ENCODE results near the gene MTREX. TPM values are rescaled to one million over a fixed set of nuclear protein-coding genes. Genes with fewer than 3 reads are reported as not detected.

MTREX gene
- polyA plus RNA-seq, 4 donors: 21.1 to 58.1 (median 37.4) TPM

Other genes with a start within 250 kb of the MTREX start
- 1 to 10 TPM; 2.7 to 8.6 (median 4.6) TPM for gene GZMA, start 205.3 kb upstream of the MTREX start, polyA plus RNA-seq
- 10 to 100 TPM in 1 of 4 donors, 1 to 10 TPM in 2, under 1 TPM in 1; 0.22 to 13.1 (median 3.9) TPM for gene GPX8, start 147.8 kb upstream of the MTREX start, polyA plus RNA-seq
- under 1 TPM in 1 of 4 donors, not detected in 3; 0.04 TPM for gene CDC20B, start 134.8 kb upstream of the MTREX start, polyA plus RNA-seq
- gene MCIDAS, start 80.7 kb upstream of the MTREX start, polyA plus RNA-seq: not detected
- gene CCNO, start 74.4 kb upstream of the MTREX start, polyA plus RNA-seq: under 1 TPM in 1 of 4 donors, not detected in 3; 0.49 TPM
- 10 to 100 TPM in 2 of 4 donors, 1 to 10 TPM in 2; 7.3 to 30.4 (median 10.2) TPM for gene DHX29, start 295 bp upstream of the MTREX start, polyA plus RNA-seq
- gene PLPP1, start 227.0 kb downstream of the MTREX start, polyA plus RNA-seq: 10 to 100 TPM; 44.6 to 91.3 (median 53.4) TPM